HG03097 (cell line): ENCODE measurements around the gene SLC35B1.
A peak's percentile ranks its signal among the peaks of the same experiment; 100 is the strongest.

Source experiments
- ATAC-seq: cut with Tn5 transposase; IDR thresholded peaks from one replicate; pipeline ENCODE4 v1.9.1; 2021; ENCODE audit not compliant: unreplicated experiment, low FRiP score

SLC35B1 gene

GRCh38 chr17:49707608-49708514, at the start of gene SLC35B1:
Gene SLC35B1 (minus strand): TSS chr17:49707964. CDS start chr17:49707833, 131 bp downstream.
- ATAC-seq = peak; percentile 82

GRCh38 chr17:49757151-49757777, 49.5 kb upstream of the SLC35B1 start:
- ATAC-seq = no peak

GRCh38 chr17:49756323-49757150, 48.8 kb upstream of the SLC35B1 start:
- ATAC-seq = no peak

GRCh38 chr17:49755663-49756283, 48.0 kb upstream of the SLC35B1 start:
- ATAC-seq = no peak

- no peak for ATAC-seq
These were observed 46.2 kb upstream of the SLC35B1 start for GRCh38 chr17:49753959-49754391.

- ATAC-seq = no peak
These were observed 44.7 kb upstream of the SLC35B1 start for GRCh38 chr17:49752508-49752907.

GRCh38 chr17:49749730-49750129, 42.0 kb upstream of the SLC35B1 start:
- ATAC-seq = no peak

GRCh38 chr17:49748791-49749190, 41.0 kb upstream of the SLC35B1 start:
- peak; percentile 60 for ATAC-seq

- no peak for ATAC-seq
These were observed 40.5 kb upstream of the SLC35B1 start for GRCh38 chr17:49748223-49748622.

- no peak for ATAC-seq
These were observed 39.9 kb upstream of the SLC35B1 start for GRCh38 chr17:49747632-49748031.

- peak; percentile 38 for ATAC-seq
These were observed 39.2 kb upstream of the SLC35B1 start for GRCh38 chr17:49746791-49747490.

GRCh38 chr17:49745175-49746139, 37.7 kb upstream of the SLC35B1 start:
- no peak for ATAC-seq

GRCh38 chr17:49742166-49742638, 34.4 kb upstream of the SLC35B1 start:
- ATAC-seq = no peak

- no peak for ATAC-seq
These were observed 33.9 kb upstream of the SLC35B1 start for GRCh38 chr17:49741692-49742076.

GRCh38 chr17:49741009-49741691, 33.4 kb upstream of the SLC35B1 start:
- no peak for ATAC-seq

- ATAC-seq = no peak
These were observed 32.0 kb upstream of the SLC35B1 start for GRCh38 chr17:49739641-49740271.

GRCh38 chr17:49738456-49739163, 30.8 kb upstream of the SLC35B1 start:
- no peak for ATAC-seq
